ENCODE results near the gene PRCC.

DNA sequence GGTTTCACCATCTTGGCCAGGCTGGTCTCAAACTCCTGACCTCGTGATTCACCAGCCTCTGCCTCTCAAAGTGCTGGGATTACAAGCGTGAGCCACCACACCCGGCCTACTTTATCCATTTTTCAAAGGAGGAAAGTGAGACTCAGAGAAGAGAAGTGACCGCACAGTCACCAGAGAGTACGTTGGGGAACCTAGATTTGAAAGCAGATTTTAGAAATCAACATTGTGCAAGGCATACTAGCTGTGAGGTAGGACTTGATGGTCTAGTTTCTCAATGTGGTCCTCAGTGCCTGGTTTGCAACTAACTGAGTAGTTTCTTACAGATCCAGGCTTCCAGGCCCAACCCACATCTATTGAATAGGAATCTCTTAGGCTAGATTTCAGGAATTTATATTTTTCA lies 1.7 kb upstream of the PRCC start:
- TF ChIP-seq, protein P1, sequence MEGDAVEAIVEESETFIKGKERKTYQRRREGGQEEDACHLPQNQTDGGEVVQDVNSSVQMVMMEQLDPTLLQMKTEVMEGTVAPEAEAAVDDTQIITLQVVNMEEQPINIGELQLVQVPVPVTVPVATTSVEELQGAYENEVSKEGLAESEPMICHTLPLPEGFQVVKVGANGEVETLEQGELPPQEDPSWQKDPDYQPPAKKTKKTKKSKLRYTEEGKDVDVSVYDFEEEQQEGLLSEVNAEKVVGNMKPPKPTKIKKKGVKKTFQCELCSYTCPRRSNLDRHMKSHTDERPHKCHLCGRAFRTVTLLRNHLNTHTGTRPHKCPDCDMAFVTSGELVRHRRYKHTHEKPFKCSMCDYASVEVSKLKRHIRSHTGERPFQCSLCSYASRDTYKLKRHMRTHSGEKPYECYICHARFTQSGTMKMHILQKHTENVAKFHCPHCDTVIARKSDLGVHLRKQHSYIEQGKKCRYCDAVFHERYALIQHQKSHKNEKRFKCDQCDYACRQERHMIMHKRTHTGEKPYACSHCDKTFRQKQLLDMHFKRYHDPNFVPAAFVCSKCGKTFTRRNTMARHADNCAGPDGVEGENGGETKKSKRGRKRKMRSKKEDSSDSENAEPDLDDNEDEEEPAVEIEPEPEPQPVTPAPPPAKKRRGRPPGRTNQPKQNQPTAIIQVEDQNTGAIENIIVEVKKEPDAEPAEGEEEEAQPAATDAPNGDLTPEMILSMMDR (IDR thresholded peaks at IDR 0.05), result no peak
- TF ChIP-seq POLR2A (IDR thresholded peaks at IDR 0.05), result no peak

Data from adrenal gland (tissue), 5 donors.